Activated CD4-positive, alpha-beta T cell treated with anti-CD3 and anti-CD28 coated beads for 36 hours (primary cell): Measurements from ENCODE around the gene ZFYVE19. TPM values are rescaled to one million over a fixed set of nuclear protein-coding genes. Genes with fewer than 3 reads are reported as not detected.

Source experiments
- ATAC-seq: fragments of 200-7000 bp; cut with Tn5 transposase; one replicate; pipeline ENCODE4 v1.10.0; 2021; ENCODE audit warnings: mild to moderate bottlenecking, moderate library complexity
- CTCF ChIA-PET: fragments of 350-600 bp; sonication (Branson Sonifier 250); formaldehyde crosslinking; loops from one replicate; lab custom pipeline; 2021; ENCODE audit warnings: antibody characterized with exemption; lab: Charles Lee
- POLR2A ChIA-PET: fragments of 350-600 bp; sonication (Branson Sonifier 250); formaldehyde crosslinking; loops from one replicate; lab custom pipeline; 2021; ENCODE audit warnings: antibody characterized with exemption, inconsistent platforms; lab: Charles Lee
- DNase-seq: peaks from one replicate; pipeline ENCODE4 v3.0.0-alpha.2; 2020
- H3K27ac Mint-ChIP-seq: one replicate; pipeline ENCODE4 v1.8.0; 2021; ENCODE audit warnings: mixed read lengths
- H3K27me3 Mint-ChIP-seq: one replicate; pipeline ENCODE4 v1.8.0; 2021; ENCODE audit warnings: mixed read lengths
- H3K36me3 Mint-ChIP-seq: one replicate; pipeline ENCODE4 v1.8.0; 2021; ENCODE audit warnings: low read depth, mixed read lengths
- H3K4me1 Mint-ChIP-seq: one replicate; pipeline ENCODE4 v1.8.0; 2021; ENCODE audit warnings: mixed read lengths
- H3K4me3 Mint-ChIP-seq: one replicate; pipeline ENCODE4 v1.8.0; 2021; ENCODE audit warnings: mild to moderate bottlenecking, moderate library complexity, mixed read lengths
- H3K9me3 Mint-ChIP-seq: one replicate; pipeline ENCODE4 v1.8.0; 2021; ENCODE audit warnings: low read depth, mixed read lengths
- intact Hi-C, 2 experiments: fragments of 100-400 bp; cut with DNase I in 1 of 2; cut with micrococcal nuclease in 1 of 2; formaldehyde crosslinking; loops; one replicate each; pipeline versions ENCODE4 v1.14.2 to v1.15.1; 2022 to 2024; cut with DNase I, micrococcal nuclease
- total RNA-seq, 2 experiments: library from RNA; stranded (reverse); gene quantifications; one replicate each; pipeline ENCODE4 v1.2.3, GENCODE V29; 2021

ZFYVE19 gene, protein sequence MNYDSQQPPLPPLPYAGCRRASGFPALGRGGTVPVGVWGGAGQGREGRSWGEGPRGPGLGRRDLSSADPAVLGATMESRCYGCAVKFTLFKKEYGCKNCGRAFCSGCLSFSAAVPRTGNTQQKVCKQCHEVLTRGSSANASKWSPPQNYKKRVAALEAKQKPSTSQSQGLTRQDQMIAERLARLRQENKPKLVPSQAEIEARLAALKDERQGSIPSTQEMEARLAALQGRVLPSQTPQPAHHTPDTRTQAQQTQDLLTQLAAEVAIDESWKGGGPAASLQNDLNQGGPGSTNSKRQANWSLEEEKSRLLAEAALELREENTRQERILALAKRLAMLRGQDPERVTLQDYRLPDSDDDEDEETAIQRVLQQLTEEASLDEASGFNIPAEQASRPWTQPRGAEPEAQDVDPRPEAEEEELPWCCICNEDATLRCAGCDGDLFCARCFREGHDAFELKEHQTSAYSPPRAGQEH
- total RNA-seq = 10 to 100 TPM; 27.5 to 33.7 TPM

DNA sequence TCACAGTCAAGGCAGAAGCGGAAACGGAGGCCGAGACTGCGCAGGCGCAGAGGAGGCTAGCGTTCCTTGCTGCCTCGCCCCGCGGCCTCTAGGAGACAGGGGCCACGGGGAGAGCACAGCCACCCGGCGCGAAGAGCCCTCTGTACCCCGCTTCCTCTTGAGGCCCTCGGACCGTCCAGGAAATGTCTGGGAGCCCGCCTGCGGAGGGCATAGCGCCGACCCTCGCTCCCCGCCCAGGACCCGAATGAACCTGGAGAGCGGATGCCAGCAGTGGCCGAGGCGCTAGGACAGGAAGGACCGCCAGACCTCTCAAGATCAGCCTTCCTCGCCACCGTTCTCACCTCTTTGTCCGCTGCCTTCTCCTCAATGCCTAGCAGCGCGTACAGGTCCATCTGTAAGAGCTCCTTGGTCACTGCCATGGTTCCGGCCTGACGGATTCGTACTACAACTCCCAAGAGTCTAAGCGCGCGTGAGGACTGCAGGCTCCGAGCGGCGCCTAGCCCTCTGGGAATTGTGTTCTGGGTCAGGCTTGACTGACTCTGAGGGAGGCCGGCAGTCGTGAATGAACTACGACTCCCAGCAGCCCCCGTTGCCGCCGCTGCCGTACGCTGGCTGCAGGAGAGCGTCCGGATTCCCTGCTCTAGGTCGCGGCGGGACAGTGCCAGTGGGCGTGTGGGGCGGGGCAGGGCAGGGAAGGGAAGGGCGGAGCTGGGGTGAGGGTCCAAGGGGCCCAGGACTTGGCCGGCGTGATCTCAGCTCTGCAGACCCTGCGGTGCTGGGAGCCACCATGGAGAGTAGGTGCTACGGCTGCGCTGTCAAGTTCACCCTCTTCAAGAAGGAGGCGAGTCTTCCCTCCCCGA is at the start of gene ZFYVE19, which contains the start of gene DNAJC17:
TSS of gene ZFYVE19 (plus strand) at position 62 of the 860 bp plus-strand sequence. CDS start at position 563, 501 bp downstream.
TSS of gene DNAJC17 (minus strand) at position 446 of the 860 bp plus-strand sequence. CDS start at position 419, 27 bp downstream.
- Mint-ChIP-seq H3K27me3 (no peaks in the 10 kb centered on the region), H3K4me3 (peak within 1 kb of the TSS; percentile 91), H3K9me3 (no peaks in the 10 kb centered on the region), H3K4me1 (peaks cover 19% of the 10 kb centered on the region), H3K27ac (peak within 1 kb of the TSS; percentile 96), H3K36me3 (peaks cover 20% of the 10 kb centered on the region)
- CTCF ChIA-PET = interaction anchor here (0.7 to 2.5 kb wide), 7 partner anchors 19 to 129 kb away, joined by 3 to 10 read pairs (median 4); partner anchors contain the start of gene VPS18
- ATAC-seq (peak; percentile 98), DNase-seq (peak; percentile 97)
- POLR2A ChIA-PET = interaction anchor here (0.7 to 1.0 kb wide), 3 partner anchors 9 to 243 kb away, joined by 3 read pairs; no protein-coding TSS in a partner anchor
- intact Hi-C loops = loop anchor here (1.0 to 2.0 kb wide), 21 partner anchors 37 to 853 kb away; partner anchors contain the start of genes GCHFR (in 2 of the 2), INO80 (in 2 of the 2), RMDN3 (in 2 of the 2) and VPS18 (in 2 of the 2)

GRCh38 chr15:40759961-40760360 is 46.9 kb upstream of the ZFYVE19 start:
- no peaks in the 10 kb centered on the region for H3K27me3 Mint-ChIP-seq
- ChIA-PET CTCF (interaction anchor here (1.0 to 1.1 kb wide), 2 partner anchors 16 to 22 kb away, joined by 3 to 4 read pairs; no protein-coding TSS in a partner anchor), POLR2A (interaction anchor here (0.7 to 0.8 kb wide), 2 partner anchors 13 to 66 kb away, joined by 3 read pairs; no protein-coding TSS in a partner anchor)
- peaks cover 17% of the 10 kb centered on the region for H3K4me1 Mint-ChIP-seq
- H3K4me3 Mint-ChIP-seq = no peak overlapping the region
- no peak for DNase-seq
- no peak for ATAC-seq
- H3K9me3 Mint-ChIP-seq = no peaks in the 10 kb centered on the region
- no peak overlapping the region for H3K27ac Mint-ChIP-seq
- intact Hi-C loops = loop anchor here (5.0 kb wide), 2 partner anchors 68 to 192 kb away; partner anchors contain the start of gene CHAC1 (in 1 of the 2)
- no peaks in the 10 kb centered on the region for H3K36me3 Mint-ChIP-seq

- H3K27ac Mint-ChIP-seq = peak overlapping the region; percentile 90
- peaks cover 2% of the 10 kb centered on the region for H3K36me3 Mint-ChIP-seq
- H3K27me3 Mint-ChIP-seq = no peaks in the 10 kb centered on the region
- peak; percentile 12 for ATAC-seq
- peak; percentile 71 for DNase-seq
- CTCF ChIA-PET = interaction anchor here (1.4 to 1.5 kb wide), 2 partner anchors 16 to 19 kb away, joined by 4 to 7 read pairs; no protein-coding TSS in a partner anchor
- POLR2A ChIA-PET = interaction anchor here (0.6 to 0.8 kb wide), 2 partner anchors 18 to 69 kb away, joined by 4 to 5 read pairs; partner anchors contain the start of gene RAD51
- intact Hi-C loops = loop anchor here in 1 of 2 experiments (1.0 to 2.0 kb wide), 2 partner anchors 8 to 354 kb away; partner anchors contain the start of genes INO80 and RMDN3
- H3K4me1 Mint-ChIP-seq = peaks cover 26% of the 10 kb centered on the region
- peak overlapping the region; percentile 79 for H3K4me3 Mint-ChIP-seq
- H3K9me3 Mint-ChIP-seq = no peaks in the 10 kb centered on the region
Measured at GRCh38 chr15:40762919-40763800, 43.7 kb upstream of the ZFYVE19 start.

DNA sequence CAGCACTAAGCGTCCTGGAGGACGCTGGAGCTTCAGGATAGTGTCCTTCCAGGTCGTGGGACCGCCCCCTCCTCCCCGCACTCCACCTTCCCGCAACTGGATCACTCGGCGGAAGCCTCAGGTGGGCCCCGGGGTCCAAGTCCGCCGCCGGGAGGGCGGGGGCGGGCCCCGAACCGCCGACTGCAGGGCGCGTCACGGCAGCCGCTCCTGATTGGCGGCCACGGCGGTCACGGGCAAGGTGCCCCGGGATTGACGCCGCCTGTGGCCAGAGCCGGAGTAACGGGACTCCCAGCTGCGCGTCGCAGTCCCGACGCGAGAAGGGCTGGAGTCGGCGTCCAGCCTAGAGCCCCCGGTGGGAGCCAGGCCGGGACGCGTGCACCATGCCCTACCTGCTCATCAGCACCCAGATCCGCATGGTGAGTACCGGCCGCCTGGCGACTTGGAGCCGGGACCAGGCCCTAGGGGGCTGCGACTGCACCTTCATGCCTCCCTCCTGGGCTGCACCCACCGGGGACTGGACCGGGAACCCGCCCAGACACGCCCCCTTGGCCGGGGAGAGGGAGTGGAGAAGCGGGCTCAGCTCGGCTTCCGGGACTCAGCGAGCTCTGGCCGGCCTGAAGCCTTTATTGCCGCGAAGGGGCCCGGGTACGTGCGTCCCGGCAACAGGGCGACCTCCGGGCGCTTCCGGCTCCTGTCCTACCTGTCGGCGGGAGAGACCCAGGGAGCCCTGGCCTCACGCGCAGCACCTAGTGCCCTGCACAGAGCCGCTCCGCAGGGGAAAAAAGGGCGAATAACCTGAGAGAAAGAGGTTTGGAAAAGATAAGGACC is 42.9 kb upstream of the ZFYVE19 start, which contains the start of gene GCHFR:
TSS of gene GCHFR (plus strand) at position 268 of the 828 bp plus-strand sequence. CDS start at position 381, 113 bp downstream.
- intact Hi-C loops = loop anchor here (1.0 to 2.0 kb wide), 5 partner anchors 9 to 353 kb away; partner anchors contain the start of genes DNAJC17 (in 2 of the 2), ZFYVE19 (in 2 of the 2), INO80 (in 1 of the 2) and RAD51 (in 1 of the 2)
- Mint-ChIP-seq H3K27ac (peak within 1 kb of the TSS; percentile 90), H3K36me3 (peaks cover 6% of the 10 kb centered on the region), H3K4me3 (peak within 1 kb of the TSS; percentile 79), H3K27me3 (no peaks in the 10 kb centered on the region), H3K9me3 (no peaks in the 10 kb centered on the region), H3K4me1 (peaks cover 35% of the 10 kb centered on the region)
- CTCF ChIA-PET = interaction anchor here (0.6 to 1.9 kb wide), 8 partner anchors 9 to 809 kb away, joined by 3 to 7 read pairs (median 4); partner anchors contain the start of gene RMDN3
- ATAC-seq (peak; percentile 73), DNase-seq (peak; percentile 85)
- POLR2A ChIA-PET = interaction anchor here (0.5 to 1.6 kb wide), 4 partner anchors 7 to 726 kb away, joined by 3 to 6 read pairs (median 4); partner anchors contain the start of gene RAD51

DNA sequence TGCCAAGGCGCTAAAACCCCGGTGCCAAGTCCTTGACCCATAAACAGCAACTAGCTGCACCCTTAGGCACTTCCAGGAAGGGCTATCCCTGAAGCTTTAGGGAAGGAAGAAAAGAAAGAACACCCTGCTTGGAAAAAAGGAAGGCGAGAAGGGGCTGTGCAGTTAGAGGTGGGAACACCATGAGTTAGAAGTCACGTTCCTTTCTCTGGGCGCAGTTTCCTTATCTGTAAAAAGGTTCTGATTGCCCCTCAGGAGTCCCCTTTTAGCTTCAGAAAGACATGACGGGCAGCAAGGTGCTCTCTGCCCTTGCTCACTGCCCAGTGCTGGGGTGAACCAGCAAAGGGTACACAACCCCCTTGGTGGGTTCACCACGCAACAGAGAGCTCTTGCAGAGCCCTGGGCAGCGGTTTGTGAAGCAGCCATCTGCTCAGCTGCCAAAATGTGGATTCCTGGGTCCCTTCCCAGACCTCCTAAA is 42.2 kb upstream of the ZFYVE19 start:
- POLR2A ChIA-PET = interaction anchor here (0.7 to 1.6 kb wide), 3 partner anchors 8 to 79 kb away, joined by 3 to 4 read pairs (median 3); no protein-coding TSS in a partner anchor
- Mint-ChIP-seq H3K27ac (peak overlapping the region; percentile 90), H3K36me3 (peaks cover 6% of the 10 kb centered on the region), H3K27me3 (no peaks in the 10 kb centered on the region), H3K4me3 (peak overlapping the region; percentile 79), H3K9me3 (no peaks in the 10 kb centered on the region), H3K4me1 (peaks cover 41% of the 10 kb centered on the region)
- CTCF ChIA-PET = interaction anchor here (0.7 to 1.9 kb wide), 6 partner anchors 10 to 131 kb away, joined by 3 to 7 read pairs (median 4); partner anchors contain the start of gene RMDN3
- intact Hi-C loops = loop anchor here (1.0 to 2.0 kb wide), 4 partner anchors 9 to 70 kb away; partner anchors contain the start of genes DNAJC17 (in 2 of the 2), ZFYVE19 (in 2 of the 2), RAD51 (in 1 of the 2) and RMDN3 (in 1 of the 2)
- ATAC-seq (no peak), DNase-seq (no peak)

DNA sequence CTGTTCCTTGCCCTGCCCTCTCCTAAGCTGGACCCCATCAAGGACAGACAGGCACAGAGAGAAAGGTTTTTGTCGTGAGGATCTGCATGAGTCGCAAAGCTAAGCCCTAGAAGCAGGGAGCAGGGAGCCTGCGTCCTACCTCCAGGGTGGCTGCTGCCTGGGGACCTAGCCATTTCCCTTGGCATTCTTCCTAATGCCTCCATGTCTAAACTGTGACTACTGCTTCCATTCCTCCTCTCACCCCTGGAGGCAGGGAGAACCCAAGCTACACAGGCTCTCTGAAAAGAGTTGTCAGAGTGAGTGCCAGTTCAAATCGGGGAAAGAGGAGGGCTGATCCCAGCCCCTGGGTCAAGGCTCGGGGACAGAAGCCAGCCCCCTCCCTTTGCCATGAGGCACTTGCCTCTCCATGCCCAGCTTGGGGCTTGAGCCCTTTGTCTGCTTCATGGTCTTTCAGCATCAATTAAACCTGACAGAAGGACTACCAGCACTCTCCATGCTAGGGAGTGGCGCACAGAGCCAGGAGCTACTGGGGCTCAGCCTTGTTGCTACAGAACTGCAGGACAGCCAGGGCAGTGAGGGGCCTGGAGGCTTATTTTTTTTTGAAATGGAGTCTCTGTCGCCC is 40.6 kb upstream of the ZFYVE19 start:
- intact Hi-C loops = no loop called here
- peak overlapping the region; percentile 47 for H3K27ac Mint-ChIP-seq
- no peaks in the 10 kb centered on the region for H3K9me3 Mint-ChIP-seq
- H3K4me1 Mint-ChIP-seq = peaks cover 48% of the 10 kb centered on the region
- H3K4me3 Mint-ChIP-seq = no peak overlapping the region
- peaks cover 6% of the 10 kb centered on the region for H3K36me3 Mint-ChIP-seq
- no peaks in the 10 kb centered on the region for H3K27me3 Mint-ChIP-seq
- DNase-seq (no peak), ATAC-seq (no peak)
- CTCF ChIA-PET = interaction anchor here (0.7 to 1.9 kb wide), 5 partner anchors 12 to 1129 kb away, joined by 3 to 5 read pairs (median 4); no protein-coding TSS in a partner anchor
- POLR2A ChIA-PET = interaction anchor here (0.5 to 1.4 kb wide), 4 partner anchors 16 to 187 kb away, joined by 3 to 11 read pairs (median 6); partner anchors contain the start of gene CHAC1

DNA sequence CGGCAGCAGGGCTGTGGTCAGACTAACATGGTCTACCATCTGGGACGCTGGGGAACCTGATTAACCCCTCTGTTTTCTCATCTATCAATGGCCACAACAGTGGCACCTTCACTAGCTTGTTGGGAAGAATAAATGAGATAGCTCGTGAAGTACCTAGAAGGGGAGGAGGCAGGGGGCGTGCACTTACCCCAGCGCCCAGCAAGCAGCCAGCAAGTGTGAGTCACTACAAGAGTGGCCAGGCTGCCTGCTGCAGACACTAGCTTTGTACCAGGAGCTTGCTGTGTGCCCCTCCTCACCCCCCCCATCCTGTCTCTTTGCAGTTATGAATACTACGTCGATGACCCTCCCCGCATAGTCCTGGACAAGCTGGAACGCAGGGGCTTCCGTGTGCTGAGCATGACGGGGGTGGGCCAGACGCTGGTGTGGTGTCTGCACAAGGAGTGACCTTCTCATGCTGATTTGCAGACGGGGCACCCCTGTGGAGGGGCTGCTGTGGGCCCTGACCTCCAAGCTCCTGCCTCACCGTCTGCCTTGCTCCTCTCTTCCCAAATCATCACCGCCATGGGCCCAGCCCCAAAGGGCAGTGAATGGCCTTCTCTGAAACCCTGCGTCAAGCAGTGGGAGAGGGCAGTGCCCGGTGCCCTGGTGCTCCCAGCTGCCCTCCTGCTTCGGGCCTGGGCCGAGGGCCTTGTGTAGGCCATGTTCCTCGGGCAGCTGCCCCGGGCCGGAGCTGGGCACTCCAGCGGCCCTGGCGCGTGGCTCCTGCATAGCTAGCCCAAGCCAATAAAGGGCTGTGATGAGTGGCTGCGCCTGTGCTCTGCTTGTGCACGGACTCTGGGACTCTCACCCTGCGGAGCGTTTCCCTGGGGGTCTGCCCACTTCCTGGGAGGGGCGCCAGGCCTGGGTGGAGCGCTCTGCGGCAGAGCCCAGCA is 39.7 kb upstream of the ZFYVE19 start:
- no peaks in the 10 kb centered on the region for H3K9me3 Mint-ChIP-seq
- H3K4me1 Mint-ChIP-seq = peaks cover 48% of the 10 kb centered on the region
- intact Hi-C loops = no loop called here
- DNase-seq (no peak), ATAC-seq (no peak)
- H3K36me3 Mint-ChIP-seq = peaks cover 6% of the 10 kb centered on the region
- H3K27me3 Mint-ChIP-seq = no peaks in the 10 kb centered on the region
- POLR2A ChIA-PET = no interaction called here
- no peak overlapping the region for H3K4me3 Mint-ChIP-seq
- no peak overlapping the region for H3K27ac Mint-ChIP-seq
- CTCF ChIA-PET = interaction anchor here (0.6 to 1.6 kb wide), 4 partner anchors 11 to 72 kb away, joined by 3 to 5 read pairs (median 4); partner anchors contain the start of gene RAD51
